ENCODE data around the gene GALNT18.

The GALNT18 gene

GRCh38 chr11:11501546-11502262 is 120.1 kb downstream of the GALNT18 start:
- DNase-seq (ENCODE audit: low read depth in 1 of 2, low spot score in 1 of 2): no peak

- no peak for DNase-seq (ENCODE audit: low read depth in 1 of 2, low spot score in 1 of 2)
Observed at GRCh38 chr11:11500744-11501487, 120.9 kb downstream of the GALNT18 start.

DNA sequence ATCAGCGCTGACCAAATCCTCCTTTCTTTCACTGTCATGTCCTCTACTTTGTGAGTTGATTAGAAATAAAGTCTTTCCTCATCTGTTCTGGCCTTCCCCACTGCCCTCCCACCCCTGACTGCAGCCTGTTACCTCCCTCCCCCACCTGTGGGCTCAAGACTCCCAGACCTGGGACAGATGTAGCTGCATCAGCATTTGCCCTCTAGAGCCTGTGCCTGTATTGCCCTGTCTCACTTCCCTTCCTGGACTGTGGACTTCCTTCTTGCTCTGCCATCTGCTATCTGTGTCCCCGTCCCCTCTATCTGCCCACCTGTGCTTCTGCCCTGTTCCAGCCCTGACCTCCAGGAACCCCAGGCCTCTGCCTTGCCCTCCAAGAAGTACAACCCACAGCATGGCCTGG is 122.5 kb downstream of the GALNT18 start:
- no peak for DNase-seq (ENCODE audit: low read depth in 1 of 2, low spot score in 1 of 2)

GRCh38 chr11:11498195-11498594 is 123.6 kb downstream of the GALNT18 start:
- DNase-seq (ENCODE audit: low read depth in 1 of 2, low spot score in 1 of 2): no peak

GRCh38 chr11:11496879-11497278 is 124.9 kb downstream of the GALNT18 start:
- no peak for DNase-seq (ENCODE audit: low read depth in 1 of 2, low spot score in 1 of 2)

- DNase-seq (ENCODE audit: low read depth in 1 of 2, low spot score in 1 of 2): no peak
Observed at GRCh38 chr11:11494348-11494747, 127.5 kb downstream of the GALNT18 start.

GRCh38 chr11:11493698-11494097 is 128.1 kb downstream of the GALNT18 start:
- no peak for DNase-seq (ENCODE audit: low read depth in 1 of 2, low spot score in 1 of 2)

GRCh38 chr11:11491589-11491988 is 130.2 kb downstream of the GALNT18 start:
- DNase-seq (ENCODE audit: low read depth in 1 of 2, low spot score in 1 of 2): no peak

DNA sequence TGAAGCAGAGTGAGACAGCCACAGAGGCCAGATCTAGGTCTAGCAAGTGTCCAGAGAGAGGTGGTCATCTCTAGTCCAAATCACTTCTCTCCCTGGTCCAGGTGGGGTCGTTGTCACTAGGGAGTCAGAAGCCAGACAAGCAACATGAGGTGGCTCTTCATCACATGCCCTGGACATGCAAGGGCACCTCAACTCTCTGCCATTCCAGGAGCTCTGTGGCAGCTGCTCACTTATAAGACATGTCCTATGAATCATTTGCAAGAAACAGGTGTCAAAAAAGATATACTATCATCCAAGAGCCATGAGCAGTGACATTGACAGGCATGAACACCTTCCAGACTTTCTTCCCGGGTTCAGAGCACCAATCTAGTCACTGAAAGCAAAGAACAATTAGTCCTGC is 130.8 kb downstream of the GALNT18 start:
- DNase-seq (ENCODE audit: low read depth in 1 of 2, low spot score in 1 of 2): no peak

- DNase-seq (ENCODE audit: low read depth in 1 of 2, low spot score in 1 of 2): no peak
Observed at GRCh38 chr11:11486423-11486822, 135.4 kb downstream of the GALNT18 start.

DNA sequence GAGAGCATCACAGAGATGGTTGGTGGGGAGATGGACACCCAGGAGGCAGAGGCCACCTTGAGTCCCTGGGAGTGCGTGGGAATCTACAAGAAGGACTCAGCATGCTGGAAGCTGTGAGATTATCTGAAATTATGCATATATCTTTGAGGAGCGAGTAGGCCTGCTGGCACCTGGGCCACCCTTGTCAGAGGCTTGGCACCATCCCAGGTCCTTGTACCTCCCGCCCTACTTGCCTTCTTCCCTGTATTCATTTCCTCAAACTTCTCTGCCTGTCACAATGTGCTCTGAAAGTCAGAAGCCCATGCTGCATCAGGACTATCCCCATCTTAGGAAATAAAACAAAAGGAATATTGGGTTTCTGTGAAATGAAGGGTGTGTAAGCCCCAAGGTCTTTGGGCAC is 135.8 kb downstream of the GALNT18 start:
- no peak for DNase-seq (ENCODE audit: low read depth in 1 of 2, low spot score in 1 of 2)

DNA sequence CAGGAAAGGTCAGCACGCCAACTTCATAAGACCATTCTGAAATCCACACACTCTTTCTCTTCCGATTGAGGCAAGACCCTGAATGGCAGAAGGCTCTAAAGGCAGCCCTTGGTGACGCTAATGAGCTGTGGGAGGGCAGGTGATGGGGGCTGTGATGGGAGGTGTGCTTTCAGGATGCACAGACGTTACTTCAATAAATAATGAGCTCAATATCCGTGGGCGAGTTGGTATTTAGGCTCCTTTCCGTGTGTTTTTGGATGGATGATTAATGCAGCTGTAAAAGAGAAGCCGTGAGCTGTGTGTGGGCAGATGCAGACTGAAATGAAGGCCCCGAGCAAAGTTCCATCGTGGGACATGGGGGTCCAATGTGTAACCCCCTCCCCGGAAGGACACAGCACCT is 138.2 kb downstream of the GALNT18 start:
- DNase-seq (ENCODE audit: low read depth in 1 of 2, low spot score in 1 of 2): no peak

- no peak for DNase-seq (ENCODE audit: low read depth in 1 of 2, low spot score in 1 of 2)
Observed at GRCh38 chr11:11482730-11483129, 139.1 kb downstream of the GALNT18 start.

DNA sequence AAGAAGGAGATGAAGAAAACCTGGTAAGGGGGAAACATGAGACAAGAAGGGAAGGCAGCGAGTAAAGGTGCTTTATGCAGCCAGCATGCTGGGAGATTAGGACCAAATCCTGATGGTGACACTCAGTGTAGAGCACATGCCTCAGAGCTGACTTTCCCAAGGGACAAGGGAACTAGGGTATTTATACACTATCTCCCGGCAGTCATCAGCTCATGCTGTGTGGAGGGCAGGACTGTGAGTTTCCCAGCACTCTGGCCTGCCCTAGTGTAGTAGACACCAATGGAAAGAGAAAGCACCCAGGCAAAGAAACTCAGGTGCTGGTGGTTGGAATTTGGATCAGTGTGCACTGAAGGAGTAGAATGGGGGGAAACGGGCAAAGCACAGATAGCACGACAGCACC is 140.4 kb downstream of the GALNT18 start:
- DNase-seq (ENCODE audit: low read depth in 1 of 2, low spot score in 1 of 2): no peak

DNA sequence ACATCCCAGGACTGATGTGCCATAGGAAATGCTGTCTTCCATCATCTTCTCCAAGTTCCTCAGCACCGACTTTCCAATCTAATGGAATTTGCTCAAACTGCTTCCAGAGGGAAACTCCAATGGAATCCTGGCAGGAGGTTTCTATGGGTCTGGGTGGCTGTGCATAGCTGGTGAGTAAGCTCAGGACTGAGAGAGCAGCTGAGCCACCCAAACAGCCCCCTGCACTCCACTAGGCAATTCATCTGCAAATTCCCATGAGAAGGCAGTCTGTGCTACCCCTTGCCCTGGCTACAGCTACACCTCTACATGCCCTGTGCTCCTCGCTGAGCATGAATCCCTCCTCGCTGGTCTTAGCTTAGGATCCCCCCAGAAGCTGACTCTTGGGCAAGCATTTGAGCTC is 140.8 kb downstream of the GALNT18 start:
- DNase-seq (ENCODE audit: low read depth in 1 of 2, low spot score in 1 of 2): no peak

GRCh38 chr11:11478687-11479086 is 143.1 kb downstream of the GALNT18 start:
- no peak for DNase-seq (ENCODE audit: low read depth in 1 of 2, low spot score in 1 of 2)

DNA sequence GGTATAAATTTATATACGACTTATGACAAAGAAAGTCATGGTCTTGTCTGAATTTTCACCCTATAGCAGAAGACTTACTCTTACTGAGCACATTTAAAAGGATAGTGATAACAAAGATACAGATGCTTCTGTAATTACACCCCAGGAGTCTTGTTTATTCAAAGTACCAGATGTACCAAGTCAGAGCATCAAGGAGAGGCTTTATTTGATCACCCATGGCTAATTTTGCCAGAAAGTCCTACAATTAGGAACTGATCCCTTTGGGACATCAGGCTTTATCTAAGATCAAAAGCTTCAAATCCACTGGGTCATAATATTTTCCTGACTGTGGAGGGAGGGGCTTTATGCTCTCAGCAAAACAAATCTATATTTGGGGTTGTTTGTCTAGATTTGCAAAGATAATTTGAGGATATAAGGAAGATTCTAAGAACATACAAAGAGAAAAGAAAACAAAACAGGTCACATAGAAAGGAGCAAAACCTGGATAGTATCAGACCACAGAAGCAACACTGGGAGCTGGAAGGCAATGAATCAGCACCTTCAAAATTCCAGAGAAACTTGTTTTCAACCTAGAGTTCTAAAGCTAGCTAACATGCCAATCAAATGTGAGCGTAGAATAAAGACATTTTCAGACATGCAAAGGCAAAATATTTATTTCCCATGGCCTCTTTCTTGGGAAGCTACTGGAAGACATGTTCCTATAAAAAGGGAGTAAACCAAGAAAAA is 143.9 kb downstream of the GALNT18 start:
- DNase-seq (ENCODE audit: low read depth in 1 of 2, low spot score in 1 of 2): no peak

DNA sequence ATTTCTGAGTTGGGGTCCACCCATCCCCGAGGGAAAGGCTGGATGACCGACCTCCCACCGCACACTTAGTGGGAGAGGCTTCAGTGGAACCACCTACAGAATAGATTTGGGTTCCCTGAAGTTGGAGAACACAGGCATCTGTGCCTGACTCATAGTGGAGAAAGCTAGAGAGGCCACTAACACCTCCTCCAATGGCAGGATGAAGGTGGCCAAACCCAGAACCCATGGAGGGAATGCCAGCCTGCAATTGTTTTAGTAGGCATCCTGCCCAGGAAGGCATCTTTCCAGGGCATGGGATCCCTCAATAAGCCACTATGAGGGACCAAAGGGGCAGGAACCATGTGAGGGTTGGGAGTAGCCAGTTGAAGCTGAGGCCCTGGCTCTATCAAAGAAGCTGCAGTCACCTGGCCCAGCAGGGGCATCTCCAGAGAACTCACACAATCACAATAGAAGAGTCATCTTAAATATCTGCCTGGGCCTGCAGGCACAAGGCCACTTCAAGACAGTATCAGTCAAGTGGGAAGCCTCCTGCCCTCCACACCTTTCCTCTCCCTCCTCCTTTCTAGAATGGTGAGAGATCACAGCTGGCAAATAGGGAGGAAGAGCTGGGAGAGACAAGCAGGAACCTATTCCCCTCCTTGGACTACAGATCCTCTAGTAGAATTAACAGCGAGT is 144.7 kb downstream of the GALNT18 start:
- no peak for DNase-seq (ENCODE audit: low read depth in 1 of 2, low spot score in 1 of 2)

DNA sequence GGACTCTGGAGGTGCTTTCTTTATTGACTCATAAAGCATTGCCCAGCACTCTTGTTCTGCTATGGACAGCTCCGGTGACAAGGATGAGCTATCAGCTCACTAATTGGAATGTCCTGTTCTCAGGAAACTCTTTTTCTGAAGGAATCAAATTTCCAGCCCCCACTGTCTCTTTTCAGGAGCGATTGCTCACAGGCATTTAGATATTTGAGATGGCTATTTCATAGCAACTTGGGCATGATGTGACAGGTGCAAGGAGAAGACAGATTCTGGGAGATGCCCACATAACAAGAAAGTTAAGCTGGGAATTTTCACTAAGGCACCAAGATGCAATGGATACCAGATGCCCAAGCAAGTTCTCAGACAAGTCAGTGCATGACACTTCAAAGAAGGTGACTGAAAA is 145.3 kb downstream of the GALNT18 start:
- no peak for DNase-seq (ENCODE audit: low read depth in 1 of 2, low spot score in 1 of 2)

- no peak for DNase-seq (ENCODE audit: low read depth in 1 of 2, low spot score in 1 of 2)
Observed at GRCh38 chr11:11472106-11472505, 149.7 kb downstream of the GALNT18 start.

DNA sequence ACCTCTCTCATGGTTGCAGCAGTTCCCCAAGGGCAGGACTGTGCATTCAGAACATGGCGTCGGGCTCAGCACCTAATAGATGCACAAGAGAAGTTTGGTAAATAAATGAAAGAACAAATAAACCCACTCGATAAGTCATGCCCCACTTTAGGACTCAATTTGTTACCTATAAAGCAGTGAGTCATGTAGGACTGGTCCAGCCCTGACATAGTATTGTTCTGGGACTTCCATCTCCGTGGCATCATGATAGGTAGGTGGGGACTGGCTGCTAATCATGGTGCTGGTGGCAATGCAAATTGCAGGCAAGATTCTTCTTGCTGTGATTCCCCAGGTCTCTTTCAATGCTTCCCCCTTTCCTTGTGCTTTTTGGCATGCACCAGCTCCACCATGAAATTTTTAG is 150.6 kb downstream of the GALNT18 start:
- DNase-seq (ENCODE audit: low read depth in 1 of 2, low spot score in 1 of 2): no peak

GRCh38 chr11:11468954-11469353 is 152.9 kb downstream of the GALNT18 start:
- DNase-seq (ENCODE audit: low read depth in 1 of 2, low spot score in 1 of 2): no peak
